Inferior parietal cortex (tissue), 1 donor: ENCODE results near the gene VNN1.
"Not testable (repeated sequence)": the region's sequence is repeated elsewhere in the genome, so short reads cannot be mapped to it uniquely, and the experiment has no call there.

ENCODE experiments used
- DNase-seq: peaks from one replicate; pipeline ENCODE4 v3.0.0-alpha.2; 2016; ENCODE audit errors: extremely low spot score

The VNN1 gene

GRCh38 chr6:132669690-132670291 lies 44.1 kb downstream of the VNN1 start:
- DNase-seq: peak; percentile 45

- no peak for DNase-seq
These were observed 47.7 kb downstream of the VNN1 start for GRCh38 chr6:132666118-132666517.

DNA sequence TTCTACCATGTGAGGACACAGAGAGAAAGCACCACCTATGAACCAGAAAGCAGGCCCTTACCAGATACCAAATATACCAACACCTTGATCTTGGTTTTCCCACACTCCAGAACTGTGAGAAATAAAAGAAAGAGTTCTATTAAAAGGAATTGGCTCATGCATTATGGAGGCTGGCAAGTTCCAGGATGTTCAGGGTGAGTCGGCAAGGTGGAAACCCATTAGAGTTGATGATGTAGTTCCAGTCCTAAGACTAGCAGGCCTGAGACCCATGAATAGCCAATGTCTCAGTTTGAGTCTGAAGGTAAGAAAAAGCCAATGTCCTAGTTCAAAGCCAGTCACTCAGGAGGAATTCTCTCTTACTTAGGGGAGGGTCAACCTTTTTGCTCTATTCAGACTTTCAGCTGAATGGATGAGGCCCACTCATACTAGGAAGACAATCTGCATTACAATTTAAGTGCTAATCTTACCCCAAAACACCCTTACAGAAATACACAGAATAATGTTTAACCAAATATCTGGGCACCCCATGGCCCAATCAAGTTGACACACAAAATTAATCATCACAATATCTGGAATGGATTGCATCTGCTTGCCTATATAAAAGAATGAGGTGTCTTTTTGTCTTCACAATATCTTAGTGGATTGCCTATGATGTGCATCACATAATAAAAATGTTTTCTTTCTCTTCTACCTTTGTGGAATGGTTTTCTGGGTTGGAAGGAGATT lies 49.4 kb downstream of the VNN1 start:
- DNase-seq: no peak

DNA sequence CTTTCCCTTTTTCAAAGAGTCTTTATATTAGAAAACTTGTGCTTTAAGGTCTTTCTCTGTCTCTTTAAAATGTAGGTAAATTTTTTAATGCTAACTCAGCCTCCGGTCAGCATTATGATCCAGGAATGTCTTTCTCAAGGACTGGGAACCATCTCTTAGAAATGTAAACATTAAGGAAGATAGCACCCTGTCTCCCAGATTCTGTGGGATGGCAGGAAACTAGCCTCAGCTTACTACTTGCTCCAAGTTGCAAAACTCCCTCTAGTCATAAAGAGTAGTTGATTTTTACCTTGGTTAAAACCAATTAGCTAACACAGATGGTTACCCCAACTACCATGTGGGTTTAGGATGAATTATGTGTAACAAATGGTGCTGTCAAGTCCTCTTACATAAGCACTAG lies 50.2 kb downstream of the VNN1 start:
- no peak for DNase-seq

DNA sequence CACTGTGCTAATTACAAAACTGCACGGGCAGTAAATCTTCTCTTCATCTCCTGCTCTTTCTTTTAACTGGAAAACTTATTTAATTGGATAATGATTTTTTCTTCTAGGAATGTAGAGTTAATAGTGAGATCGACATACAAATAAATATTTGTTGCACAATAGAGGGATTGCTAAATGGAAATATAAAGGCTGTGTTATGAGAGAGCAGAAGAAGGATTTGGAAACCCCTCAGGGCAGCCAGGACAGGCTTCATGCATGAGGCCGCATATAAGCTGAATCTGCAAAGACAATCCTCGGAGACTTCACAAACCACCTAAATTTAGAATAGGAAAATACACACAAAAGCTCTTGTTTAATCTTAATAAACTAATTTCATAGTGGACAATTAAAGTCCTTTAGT lies 51.9 kb downstream of the VNN1 start:
- no peak for DNase-seq

- no peak for DNase-seq
These were observed 54.8 kb downstream of the VNN1 start, which contains the start of gene TAAR1 for GRCh38 chr6:132659082-132659481. Gene TAAR1, minus strand, starts transcription at chr6:132659182. Its CDS starts 13,179 bp downstream, at chr6:132646003.

DNA sequence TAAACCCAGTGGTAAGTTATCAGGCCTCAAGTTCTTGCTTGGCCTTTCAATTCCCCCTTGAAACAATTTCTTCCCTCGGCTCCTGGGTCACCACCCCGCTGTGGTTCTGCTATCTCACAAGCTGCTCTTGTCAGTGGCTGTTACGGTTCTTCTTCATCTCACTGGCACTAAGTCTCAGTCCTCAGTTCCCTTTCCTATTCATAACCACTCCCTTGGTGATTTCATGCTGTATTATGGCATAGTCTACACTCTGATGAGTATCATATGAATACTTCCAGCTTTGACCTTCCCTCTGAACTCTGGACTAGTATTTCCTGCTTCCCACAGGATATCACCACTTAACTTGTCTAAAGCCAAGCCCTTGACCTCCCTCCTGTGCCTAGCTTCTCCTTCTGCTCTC lies 62.8 kb downstream of the VNN1 start:
- DNase-seq: no peak

DNA sequence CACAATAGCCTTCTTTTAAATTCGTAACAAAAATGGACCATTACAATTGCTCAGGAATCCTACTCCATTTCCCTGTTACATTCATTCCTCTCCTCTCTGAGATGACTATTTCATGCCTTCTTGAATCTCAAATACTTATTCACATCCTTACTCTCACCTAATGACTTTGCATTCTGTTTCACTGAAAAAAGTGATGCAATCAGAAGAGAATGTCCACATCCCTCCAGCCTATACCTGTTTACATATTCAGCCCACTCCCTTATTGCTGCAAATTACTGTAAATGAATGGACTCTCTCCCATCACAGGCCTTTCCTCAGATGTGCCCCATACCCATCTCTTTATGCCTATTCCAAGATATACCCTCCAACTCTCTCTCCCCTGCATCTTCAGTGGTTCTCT lies 63.4 kb downstream of the VNN1 start:
- no peak for DNase-seq

DNA sequence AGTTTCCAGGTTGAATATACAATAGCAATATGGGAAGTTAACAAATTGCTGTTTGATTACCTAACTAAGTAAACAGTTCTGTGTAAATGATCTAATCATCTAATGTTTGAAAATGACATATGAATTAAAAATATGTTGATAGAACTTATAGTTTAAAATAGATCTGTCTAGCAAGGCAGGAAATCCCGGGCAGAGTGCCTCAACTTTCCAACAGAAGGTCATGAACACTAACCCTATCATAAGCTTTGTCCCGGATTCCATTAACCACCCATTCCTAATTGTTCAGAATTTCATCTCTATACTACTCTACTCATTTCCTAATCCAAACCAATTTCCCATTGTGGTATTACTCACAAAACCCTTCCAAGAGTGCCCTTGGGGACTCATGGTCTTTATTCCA lies 65.0 kb downstream of the VNN1 start:
- no peak for DNase-seq

DNA sequence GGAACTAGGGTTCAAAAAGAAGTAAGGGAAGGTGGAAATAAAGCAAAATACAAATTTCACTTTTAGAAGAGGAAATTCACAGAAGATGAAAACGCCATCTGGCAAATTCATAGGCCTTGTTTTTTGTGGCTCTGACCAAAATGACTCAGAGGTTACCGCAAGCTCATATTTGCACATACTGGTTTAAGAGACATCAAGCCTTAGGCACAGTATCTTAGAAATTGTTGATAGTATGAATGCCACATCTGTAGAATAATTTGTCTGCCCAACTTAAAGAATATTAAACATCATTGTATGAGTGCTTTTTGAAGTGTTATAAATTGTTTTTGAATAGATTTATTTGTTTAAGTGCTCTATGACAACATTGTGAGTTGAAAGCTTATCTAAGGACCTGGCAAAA lies 65.5 kb downstream of the VNN1 start:
- no peak for DNase-seq

GRCh38 chr6:132643547-132643946 lies 70.3 kb downstream of the VNN1 start:
- DNase-seq: no peak

DNA sequence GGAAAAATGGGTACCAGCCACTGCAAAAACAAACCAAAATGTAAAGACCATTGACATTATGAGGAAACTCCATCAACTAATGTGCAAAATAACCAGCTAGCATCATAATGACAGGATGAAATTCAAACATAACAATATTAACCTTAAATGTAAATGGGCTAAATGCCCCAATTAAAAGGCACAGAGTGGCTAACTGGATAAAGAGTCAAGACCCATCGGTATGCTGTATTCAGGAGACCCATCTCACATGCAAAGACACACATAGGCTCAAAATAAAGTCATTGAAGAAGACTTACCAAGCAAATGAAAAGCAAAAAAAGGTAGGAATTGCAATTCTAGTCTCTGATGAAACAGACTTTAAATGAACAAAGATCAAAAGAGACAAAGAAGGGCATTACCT lies 76.7 kb downstream of the VNN1 start:
- not testable (repeated sequence) for DNase-seq

DNA sequence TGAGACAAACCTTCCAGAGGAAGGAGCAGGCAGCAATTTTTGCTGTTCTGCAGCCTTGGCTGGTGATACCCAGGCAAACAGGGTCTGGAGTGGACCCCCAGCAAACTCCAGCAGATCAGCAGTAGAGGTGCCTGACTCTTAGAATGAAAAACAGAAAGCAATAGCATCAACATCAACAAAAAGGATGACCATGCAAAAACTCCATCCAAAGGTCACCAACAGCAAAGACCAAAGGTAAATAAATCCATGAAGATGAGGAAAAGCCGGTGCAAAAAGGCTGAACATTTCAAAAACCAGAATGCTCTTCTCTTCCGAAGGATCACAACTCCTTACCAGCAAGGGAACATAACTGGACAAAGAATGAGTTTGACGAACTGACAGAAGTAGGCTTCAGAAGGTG lies 77.9 kb downstream of the VNN1 start:
- not testable (repeated sequence) for DNase-seq

DNA sequence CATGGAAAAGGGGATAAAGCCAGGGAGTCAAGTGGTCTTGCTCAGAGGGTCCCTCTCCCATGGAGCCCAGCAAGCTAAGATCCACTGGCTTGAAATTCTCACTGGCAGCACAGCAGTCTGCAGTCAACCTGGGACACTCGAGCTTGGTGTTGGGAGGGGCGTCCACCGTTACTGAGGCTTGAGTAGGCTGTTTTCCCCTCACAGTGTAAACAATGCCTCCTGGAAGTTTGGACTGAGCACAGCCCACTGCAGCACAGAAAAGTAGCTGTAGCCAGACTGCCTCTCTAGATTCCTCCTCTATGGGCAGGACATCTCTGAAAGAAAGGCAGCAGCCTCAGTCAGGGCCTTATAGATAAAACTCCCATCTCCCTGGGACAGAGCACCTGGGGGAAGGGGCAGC lies 78.6 kb downstream of the VNN1 start:
- not testable (repeated sequence) for DNase-seq

DNA sequence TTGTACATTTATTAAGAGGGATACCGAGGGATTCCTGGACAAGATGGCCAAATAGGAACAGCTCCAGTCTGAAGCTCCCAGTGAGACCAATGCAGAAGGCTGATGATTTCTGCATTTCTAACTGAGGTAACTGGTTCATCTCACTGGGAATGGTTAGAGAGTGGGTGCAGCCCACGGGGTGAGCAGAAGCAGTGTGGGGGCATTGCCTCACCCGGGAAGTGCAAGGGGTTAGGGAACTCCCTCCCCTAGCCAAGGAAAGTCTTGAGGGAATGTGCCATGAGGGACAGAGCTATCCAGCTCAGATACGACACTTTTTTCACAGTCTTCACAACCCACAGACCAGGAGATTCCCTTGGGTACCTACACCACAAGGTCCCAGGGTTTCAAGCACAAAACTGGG lies 79.1 kb downstream of the VNN1 start:
- no peak for DNase-seq

- no peak for DNase-seq
These were observed 80.5 kb downstream of the VNN1 start for GRCh38 chr6:132633362-132633761.
